HG03565 (cell line): ENCODE measurements around the gene IQGAP2.
"Not testable (repeated sequence)": the region's sequence is repeated elsewhere in the genome, so short reads cannot be mapped to it uniquely, and the experiment has no call there.

Experiments
- ATAC-seq: cut with Tn5 transposase; IDR thresholded peaks from one replicate; pipeline ENCODE4 v1.9.1; 2021; ENCODE audit warnings: mild to moderate bottlenecking, moderate library complexity; ENCODE audit not compliant: unreplicated experiment

Gene IQGAP2

DNA sequence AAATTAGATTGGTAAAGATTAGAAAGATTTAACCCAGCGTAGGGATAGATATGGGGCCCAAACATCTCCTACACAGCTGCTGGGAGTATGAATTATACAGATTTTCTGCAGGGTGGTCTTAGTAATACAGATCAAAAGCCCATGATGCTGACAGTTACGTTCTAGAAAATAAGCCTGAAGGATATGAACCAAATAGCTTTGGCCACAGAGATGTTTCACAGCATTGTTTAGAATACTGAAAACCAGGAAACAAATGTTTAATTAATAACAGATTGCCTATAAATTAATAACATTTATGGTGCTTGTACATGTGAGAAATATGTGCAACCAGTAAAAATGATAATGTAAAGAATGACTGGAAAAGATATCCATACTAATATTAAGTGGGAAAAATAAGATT, 195.4 kb downstream of the IQGAP2 start:
- ATAC-seq = no peak

DNA sequence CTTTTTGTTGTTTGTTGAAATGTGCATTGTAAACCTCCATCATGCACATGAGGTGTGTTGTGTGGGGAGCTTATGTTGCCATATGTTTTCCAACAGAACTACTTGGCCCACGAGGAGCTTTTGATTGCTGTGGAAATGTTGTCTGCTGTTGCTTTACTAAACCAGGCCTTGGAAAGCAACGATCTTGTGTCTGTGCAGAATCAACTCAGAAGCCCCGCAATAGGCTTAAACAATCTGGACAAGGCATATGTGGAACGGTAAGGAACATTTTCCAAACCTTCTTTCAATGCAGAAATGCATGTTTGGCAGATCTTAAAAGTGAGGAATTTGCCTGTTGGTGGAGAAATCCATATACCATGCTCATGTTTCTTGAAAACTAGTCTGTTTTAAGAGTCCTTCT, 197.6 kb downstream of the IQGAP2 start:
- ATAC-seq = no peak

DNA sequence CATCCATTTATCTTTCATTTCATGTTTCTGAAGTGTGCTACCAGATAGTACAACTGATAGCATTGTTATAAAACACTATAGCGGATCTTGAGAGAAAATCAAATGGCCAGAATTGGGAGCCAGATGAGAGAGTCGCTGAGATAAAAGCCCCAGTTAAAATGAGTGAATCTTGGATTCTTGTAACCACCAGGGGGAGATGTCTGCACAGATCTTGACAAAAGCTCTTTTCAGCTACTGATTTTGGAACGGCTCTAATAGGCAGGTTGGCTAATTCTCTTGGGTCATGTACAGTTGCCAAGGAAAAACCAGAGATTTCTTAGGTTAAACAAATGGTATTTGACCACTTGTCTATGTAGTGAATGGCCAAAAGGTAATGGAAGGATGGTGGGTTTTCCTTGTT, 198.4 kb downstream of the IQGAP2 start:
- peak; percentile 54 for ATAC-seq

DNA sequence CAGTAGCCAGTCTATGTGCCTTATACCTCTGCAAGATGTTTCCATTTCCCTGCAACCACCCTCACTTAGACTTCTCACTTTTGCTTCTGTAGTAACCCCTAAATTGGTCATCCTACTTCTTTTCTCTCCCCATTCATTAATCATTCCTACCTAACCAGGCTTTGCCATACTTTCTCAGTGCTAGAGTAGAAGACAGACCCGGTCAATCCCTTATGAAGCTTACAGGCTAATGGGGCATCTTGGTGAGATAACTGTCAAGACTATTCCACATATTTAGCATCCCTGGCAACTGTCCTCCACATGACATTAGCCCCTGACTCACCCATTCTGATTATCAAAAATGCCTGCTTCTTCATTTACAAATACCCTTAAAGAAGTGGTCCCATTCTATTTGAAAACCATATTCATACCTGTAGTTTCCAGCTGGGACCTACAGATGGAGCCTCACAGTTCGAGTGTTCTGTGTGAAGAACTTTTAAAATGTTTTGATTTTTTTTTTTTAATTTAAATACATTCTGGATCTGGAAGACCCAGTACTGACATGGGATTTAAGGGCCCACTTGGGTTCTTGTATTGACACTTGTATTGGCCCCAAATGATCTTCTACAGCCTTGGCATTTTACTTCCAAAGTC, 199.1 kb downstream of the IQGAP2 start:
- no peak for ATAC-seq

DNA sequence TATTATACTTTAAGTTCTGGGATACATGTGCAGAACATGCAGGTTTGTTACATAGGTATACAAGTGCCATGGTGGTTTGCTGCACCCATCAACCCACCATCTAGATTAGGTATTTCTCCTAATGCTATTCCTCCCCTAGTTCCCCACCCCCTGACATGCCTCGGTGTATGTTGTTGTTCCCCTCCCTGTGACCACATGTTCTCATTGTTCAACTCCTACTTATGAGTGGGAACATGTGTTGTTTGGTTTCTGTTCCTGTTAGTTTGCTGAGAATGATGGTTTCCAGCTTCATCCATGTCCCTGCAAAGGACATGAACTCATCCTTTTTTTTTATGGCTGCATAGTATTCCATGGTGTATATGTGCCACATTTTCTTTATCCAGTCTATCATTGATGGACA, 200.9 kb downstream of the IQGAP2 start:
- not testable (repeated sequence) for ATAC-seq

DNA sequence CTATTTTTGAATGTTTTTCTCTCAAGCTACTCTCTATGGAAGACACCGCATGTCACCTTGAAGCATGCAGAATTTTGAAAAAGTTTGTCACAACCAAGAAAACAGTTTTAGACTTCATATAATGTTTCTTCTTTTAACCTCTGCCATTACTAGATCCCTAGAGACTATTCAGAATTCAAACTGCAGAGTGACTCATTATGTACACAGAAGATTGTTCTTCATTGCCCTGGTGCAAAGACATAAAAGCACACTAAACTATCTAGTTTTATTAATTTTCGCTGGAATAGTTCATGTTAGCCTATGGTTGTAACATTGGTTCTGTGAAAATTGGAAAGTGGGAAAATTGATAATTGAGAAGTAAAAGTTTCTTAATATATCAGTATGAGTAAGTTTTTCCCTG, 201.8 kb downstream of the IQGAP2 start:
- no peak for ATAC-seq

DNA sequence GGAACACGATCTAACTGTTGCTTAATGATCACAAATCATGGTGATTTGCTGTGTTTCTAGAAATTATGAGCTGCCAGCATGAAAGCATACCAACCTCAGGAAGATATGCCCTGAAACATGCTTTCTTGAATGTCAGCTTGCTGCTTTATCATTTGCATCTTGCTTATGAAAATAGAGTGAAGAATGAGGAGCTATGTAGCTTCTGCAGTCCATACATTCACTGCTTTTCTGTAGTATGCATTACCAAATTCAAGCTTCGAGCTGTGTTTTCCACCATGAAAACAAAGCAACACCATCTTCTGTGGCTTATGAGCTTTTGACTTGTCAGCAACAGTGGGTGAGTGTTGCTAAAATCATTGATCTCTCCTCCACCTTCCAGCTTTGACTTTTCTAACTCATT, 203.6 kb downstream of the IQGAP2 start:
- ATAC-seq = no peak

DNA sequence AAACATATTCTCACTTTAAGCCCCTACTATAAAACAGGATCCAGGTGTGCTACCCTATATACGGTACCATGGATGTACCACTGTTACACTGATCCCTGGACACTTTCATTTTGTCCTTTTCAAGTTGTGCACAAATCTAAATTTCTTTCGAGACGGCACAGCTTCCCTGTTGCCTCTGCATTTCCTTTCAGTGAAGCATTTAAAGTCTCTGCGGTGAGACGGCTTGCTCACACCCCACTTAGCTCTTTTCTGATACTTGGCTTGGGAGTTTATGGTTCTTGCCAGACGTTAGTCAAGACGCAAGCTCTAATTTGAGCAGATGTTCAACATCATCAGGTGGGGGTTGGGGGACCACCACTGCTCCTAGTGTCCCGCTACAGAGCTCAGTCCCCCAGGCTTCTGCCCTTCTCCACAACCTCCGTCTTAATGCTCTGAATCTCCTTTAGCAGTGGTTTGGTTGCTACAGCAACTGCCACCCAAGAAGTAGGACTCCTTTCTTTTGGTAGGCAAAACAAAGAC, 204.3 kb downstream of the IQGAP2 start:
- ATAC-seq = no peak

DNA sequence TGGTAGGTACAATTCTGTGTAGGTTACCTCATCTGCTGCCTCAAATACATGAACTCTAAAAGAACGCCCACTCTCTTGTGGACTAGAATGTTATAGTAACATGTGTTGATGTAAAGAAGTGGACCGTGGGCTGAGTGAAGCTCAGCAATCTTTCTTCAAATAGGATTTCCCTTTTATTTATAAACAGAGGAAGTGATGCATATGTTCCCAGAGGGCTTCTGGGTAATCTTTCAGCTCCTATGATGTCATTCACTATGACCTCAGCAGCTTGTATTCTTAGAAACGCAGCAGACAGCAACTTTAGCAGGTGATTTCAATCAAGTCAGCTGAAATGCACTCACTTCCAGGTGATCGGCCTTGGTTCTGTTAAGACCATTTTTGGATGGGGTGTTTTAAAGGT, 205.7 kb downstream of the IQGAP2 start:
- ATAC-seq = no peak

DNA sequence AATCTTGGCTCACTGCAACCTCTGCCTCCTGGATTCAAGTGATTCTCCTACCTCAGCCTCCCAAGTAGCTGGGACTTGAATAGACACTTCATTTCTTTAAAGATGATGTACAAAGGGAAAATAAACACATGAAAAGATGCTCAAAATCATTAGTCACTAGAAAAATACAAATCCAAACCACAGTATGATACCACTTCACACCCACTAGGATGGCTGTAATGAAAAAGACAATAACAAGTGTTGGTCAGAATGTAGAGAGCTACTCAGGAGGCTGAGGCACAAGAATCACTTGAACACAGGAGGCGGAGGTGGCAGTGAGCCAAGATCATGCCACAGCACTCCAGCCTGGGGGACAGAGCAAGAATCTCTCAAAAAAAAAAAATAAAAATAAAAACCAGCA, 207.1 kb downstream of the IQGAP2 start:
- ATAC-seq = no peak

DNA sequence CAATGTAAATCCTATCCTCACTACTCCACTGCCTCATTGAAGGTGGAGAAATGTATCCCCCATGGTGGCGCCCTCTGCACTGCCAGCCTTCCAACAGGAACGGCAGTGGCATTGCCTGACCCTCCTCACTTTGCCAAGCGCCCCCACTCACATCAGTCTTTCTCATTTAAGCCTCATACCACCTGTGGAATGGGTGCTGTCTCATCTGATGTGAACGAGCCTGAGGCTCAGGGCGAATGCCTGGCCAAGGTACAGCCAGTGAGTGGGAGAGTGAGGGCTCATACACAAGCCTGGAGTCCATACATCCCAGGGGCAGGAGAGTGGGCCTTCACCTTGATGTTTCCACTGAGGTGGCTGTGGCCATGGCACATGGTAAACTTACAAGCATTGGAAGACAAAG, 209.9 kb downstream of the IQGAP2 start:
- no peak for ATAC-seq

DNA sequence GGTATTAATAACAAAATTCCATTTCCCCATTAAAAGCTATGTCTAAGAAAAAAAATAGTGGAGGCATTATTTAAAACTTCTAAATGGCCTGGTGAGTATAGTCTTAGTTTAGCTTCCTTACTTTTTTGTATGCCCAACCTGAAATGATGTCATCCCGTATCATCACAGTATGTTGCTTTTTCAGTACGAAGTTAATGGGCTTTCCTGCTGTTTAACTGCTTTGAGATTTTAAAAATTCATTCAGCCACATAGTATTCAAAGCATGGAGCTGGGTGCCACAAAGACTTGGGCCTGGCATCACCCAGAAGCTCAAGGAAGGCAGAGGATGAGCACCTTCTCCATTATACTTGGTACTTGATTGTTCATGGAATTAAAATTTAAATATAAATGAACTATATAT, 212.7 kb downstream of the IQGAP2 start:
- ATAC-seq = no peak

DNA sequence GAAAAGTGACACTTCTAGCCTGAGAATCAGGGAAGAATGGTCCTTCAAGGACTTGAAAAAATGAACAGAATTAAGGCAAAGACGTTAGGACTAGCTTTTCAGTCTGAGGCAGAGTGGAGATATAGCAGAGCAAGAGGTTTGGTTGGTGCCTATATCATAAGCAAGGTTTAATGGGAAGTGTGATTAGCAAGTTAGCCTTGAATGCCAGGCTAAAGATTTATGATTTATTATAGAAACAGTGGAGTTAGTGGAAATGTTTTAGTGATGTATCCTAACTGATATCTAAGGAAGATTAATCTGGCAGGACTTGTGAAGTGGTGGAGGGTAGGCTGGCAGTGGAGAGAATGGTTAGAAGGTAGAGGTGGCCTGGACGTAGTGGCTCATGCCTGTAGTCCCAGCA, 213.1 kb downstream of the IQGAP2 start:
- no peak for ATAC-seq

DNA sequence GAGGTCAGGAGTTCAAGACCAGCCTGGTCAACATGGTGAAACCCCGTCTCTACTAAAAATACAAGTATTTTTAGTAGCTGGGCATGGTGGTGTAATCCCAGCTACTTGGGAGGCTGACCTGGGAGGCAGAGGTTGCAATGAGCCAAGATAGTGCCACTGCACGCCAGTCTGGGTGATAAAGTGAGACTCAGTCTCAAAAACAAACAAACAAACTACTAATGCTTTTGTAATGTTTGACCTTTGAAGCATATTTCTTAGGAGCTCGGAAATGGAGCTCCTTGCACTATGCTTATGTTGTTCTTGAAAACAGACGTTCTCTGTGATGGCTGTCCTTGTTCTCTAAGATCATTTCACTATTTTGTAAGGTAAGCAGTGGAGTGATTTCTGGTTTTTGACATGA, 214.1 kb downstream of the IQGAP2 start:
- no peak for ATAC-seq

DNA sequence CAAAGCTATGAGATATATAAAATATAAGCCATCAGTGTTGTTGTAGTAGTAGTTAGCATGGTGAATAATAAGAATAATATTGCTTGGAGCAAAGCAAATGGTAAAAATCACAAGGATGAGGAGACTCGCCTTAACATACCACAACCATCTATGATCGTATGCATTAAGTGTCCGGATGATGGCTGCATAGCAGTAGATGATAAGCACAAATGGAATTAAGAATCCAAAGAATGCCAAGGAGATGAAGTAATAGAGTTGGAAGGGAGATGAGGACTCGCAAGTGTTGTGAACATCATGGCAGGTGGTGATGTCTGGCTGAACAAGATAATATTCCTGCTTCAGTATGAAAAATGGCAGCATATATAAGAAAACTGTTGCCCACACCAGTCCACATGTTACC, 214.6 kb downstream of the IQGAP2 start:
- ATAC-seq = no peak

DNA sequence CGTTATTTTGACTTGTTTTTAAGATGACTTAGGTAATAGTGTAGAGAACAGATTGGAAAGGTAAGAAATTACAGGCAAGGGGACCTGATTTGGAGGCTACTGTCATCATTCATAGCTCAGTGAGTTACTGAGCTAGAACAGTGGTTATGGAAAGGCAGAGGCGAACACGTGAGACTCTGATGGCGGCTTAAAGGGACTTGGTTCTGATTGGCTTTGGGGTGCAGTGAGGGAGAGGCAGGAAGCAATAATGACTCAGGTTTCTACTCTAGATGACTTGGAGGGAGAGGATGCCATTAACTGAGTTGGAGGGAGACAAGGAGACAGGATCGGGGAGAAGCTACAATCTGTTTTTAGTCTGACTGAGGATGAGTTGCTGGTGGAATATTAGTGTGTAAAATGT, 217.1 kb downstream of the IQGAP2 start:
- no peak for ATAC-seq

DNA sequence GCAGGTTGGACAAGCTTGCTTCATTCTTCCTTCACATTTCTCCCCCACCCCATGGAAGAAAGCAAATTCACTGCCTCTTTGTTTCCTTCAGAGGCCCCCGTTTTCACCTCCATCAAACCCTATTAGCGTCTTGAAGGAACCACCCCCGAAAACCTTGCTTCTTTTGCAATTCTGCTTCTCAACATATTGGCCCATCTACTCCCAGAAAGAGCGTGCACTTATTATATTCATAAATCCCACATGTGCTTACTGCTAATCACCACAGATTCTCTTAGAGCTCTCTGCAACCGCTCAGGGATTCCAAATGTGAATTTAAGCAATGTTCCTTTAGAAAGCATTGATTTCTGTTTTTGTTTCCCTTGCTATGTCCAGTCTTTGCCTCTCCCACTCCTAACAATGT, 219.0 kb downstream of the IQGAP2 start:
- ATAC-seq = no peak

DNA sequence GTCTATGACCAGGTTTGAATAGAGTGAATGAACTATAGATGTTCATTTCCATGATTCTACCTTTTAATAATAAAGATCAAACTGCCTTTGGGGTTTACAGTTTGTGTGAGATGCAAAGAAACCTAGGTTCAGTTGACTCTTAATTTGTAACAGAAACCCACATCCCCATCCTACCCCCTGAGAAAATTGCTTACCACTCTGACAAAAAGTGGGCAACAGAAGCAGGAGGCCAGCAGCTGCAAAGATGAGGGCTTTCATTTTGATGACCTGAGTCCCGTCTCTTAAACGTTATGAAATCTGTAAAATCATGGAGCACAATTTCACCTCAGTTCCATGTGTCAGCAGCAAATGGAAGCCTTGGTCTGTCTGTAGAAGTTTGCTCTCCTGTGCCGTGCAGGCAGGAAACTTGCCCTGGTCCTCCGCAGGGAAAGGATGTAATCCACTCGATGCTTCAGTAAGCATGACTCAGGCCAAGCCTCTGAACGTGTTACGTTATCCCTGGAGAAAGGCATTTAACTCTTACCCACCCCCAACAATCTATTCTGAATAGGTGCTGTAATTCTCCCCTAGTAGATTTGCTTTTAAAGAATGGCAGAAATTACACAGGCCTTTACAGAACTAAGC, 220.0 kb downstream of the IQGAP2 start, which contains the start of gene F2RL2:
Gene F2RL2, minus strand, starts transcription at position 431 of the 624 bp plus-strand sequence. Its CDS starts 173 bp downstream, at position 258.
- ATAC-seq = no peak

DNA sequence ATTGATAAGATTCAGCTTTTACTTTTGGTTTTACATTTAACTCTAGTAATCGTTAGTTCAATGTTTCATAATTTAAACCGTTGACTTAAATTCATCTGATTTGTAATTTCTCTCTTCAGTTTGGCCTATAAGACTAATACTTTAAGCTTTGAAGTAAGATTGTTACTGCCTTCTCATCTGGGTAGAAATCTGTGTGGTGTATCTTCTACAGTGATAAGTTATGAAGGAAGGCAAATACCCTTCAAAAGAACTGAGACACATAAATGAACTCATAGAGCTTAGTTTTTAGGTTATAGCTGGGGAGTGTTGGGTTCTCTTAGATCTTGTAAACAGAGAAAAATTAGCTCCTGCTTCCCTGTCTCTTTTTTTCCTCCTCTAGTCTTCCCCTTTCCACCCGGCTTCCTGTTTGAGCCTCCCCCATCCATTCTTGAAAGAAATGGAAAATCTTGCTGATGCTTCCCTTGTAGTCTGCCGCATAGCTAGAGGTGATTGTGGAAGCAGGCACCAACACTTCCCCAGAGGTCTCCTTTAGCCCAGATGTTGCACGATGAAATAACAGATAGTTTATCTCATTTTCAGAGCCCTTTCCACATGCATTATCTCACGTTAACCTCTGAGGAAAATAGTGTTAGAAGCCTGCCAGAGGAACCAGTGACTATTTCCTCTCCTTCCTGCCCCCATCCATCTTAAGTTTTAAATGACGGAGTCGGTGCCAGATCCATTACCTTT, 222.2 kb downstream of the IQGAP2 start:
- ATAC-seq = no peak

DNA sequence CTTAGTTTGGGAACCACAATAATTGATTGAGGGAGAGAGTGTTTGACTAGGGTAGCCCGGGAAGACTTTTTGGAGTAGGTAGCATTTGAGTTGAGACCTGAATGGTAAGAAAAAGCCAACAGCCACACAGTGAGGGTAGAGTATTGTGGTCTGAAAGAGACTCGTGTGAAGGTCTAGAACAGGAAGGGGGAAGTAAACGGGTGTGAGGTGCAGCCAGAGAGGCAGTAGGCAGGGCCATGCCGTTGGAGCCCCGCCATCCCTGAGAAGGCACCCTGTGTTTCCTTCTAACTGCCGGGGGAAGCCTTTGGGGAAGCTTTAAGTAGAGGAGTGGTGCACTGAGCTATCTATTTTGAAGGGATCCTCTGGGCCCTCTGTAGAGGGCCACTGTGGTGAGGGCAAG, 223.7 kb downstream of the IQGAP2 start:
- ATAC-seq = no peak

DNA sequence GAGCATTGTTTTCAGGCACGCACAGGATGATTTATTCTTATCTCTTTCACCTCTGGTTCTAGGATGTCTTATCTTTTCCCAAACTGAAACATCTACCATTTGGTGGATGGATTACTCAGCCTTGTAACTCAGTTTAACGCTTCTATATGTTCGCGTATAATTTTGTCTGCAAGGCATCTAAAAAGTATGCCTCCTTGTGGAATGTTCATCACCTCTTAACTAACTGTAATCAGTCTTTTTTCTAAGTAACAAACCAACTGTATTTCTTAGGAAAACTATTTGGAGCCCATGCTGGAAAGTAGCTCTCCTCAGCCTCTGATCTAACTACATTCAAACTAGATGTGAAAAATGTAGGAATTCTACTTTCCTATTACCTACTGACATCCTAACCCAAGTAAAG, 231.6 kb downstream of the IQGAP2 start:
- no peak for ATAC-seq

DNA sequence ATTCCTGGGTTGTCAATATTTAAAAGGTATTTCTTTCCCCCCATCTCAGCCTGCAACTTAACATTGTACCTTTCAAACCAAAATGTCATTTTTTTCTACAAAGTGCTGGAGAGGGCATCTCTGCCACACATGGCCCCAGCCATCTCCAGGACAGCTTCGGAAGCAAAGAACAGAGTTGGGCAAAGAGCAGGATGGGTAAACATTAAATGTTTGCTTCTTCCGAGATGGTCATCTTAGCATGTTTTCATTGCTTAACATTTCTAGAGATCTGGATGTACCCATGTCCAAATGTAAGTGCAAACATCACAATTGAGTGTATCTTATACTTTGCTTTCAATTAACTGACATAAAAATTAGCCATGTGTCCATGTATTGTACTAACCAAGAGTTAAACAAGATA, 234.4 kb downstream of the IQGAP2 start:
- ATAC-seq = no peak
